Endothelial cell of umbilical vein (primary cell): ENCODE data around the gene METTL8. TPM values are rescaled to one million over a fixed set of nuclear protein-coding genes. Genes with fewer than 3 reads are reported as not detected.

Source experiments
- BruUV-seq: library from RNA; stranded (reverse); fragments of 400-500 nt; replicated peaks from 2 replicates; lab custom pipeline; 2021; lab: Mats Ljungman, UMichigan
- CTCF ChIA-PET: fragments of 300-600, 350-600 bp; sonication (Branson Sonifier 250); formaldehyde crosslinking; loops from one replicate; lab custom pipeline; 2021; ENCODE audit warnings: antibody characterized with exemption, inconsistent platforms; lab: Charles Lee
- POLR2A ChIA-PET: fragments of 300-600, 350-600 bp; sonication (Branson Sonifier 250); formaldehyde crosslinking; loops from one replicate; lab custom pipeline; 2021; ENCODE audit warnings: antibody characterized with exemption, inconsistent platforms; lab: Charles Lee
- DNase-seq: peaks from one replicate; pipeline ENCODE4 v3.0.0-alpha.2; 2011; ENCODE audit warnings: low read depth, low spot score
- FAIRE-seq: peaks from 2 replicates; lab custom pipeline; 2011; peaks lifted over from hg19 to GRCh38; lab: Jason Lieb, UNC
- H2AFZ ChIP-seq: 2 replicates; pipeline ENCODE4 v1.6.0; 2012; ENCODE audit warnings: low read depth, low read length, control low read depth, inconsistent platforms
- H3K27ac ChIP-seq: 2 replicates; pipeline ENCODE4 v1.5.1; 2011; ENCODE audit warnings: low read depth, mild to moderate bottlenecking, control low read depth, low read length, moderate library complexity; ENCODE audit not compliant: insufficient read depth
- H3K27me3 ChIP-seq, 2 experiments: 2 replicates each; pipeline versions ENCODE4 v1.6.0 to v1.6.1; 2011; ENCODE audit warnings: low read length in 2 of 2, mixed read lengths in 1 of 2; ENCODE audit not compliant: control insufficient read depth in 2 of 2, insufficient read depth in 2 of 2
- H3K36me3 ChIP-seq, 2 experiments: 2 replicates in 1 of 2; 3 replicates in 1 of 2; pipeline ENCODE4 v1.5.1; 2011; ENCODE audit warnings: low read length in 2 of 2, mild to moderate bottlenecking in 1 of 2, moderate library complexity in 1 of 2; ENCODE audit not compliant: control insufficient read depth in 2 of 2, insufficient read depth in 2 of 2; ENCODE audit errors: extremely low read depth in 1 of 2
- H3K4me1 ChIP-seq: 3 replicates; pipeline ENCODE4 v1.5.1; 2011; ENCODE audit warnings: mild to moderate bottlenecking, low read length; ENCODE audit not compliant: control insufficient read depth, insufficient read depth; ENCODE audit errors: extremely low read depth
- H3K4me2 ChIP-seq: 2 replicates; pipeline ENCODE4 v1.6.1; 2011; ENCODE audit warnings: low read length, control low read depth, mixed read lengths; ENCODE audit not compliant: insufficient read depth
- H3K4me3 ChIP-seq, 3 experiments: fragments of 200-600 bp in 1 of 3; sonication (generic), shearing (Covaris generic) in 1 of 3; replicated peaks in 1 of 3; 2 replicates each; pipeline ENCODE4 v1.5.1; 2011 to 2016; ENCODE audit warnings: control low read depth in 3 of 3, low read length in 3 of 3, mild to moderate bottlenecking in 2 of 3, inconsistent platforms in 1 of 3, low read depth in 1 of 3, moderate library complexity in 1 of 3; ENCODE audit not compliant: insufficient read depth in 1 of 3
- H3K79me2 ChIP-seq: 2 replicates; pipeline ENCODE4 v1.6.0; 2012; ENCODE audit warnings: low read length, inconsistent platforms; ENCODE audit not compliant: control insufficient read depth, insufficient read depth
- H3K9ac ChIP-seq: replicated peaks from 2 replicates; pipeline ENCODE3; 2011; ENCODE audit warnings: low read length, control low read depth; ENCODE audit not compliant: insufficient read depth; ENCODE audit errors: extremely low read depth
- H3K9me1 ChIP-seq: replicated peaks from 3 replicates; pipeline ENCODE4 v1.6.0; 2011; ENCODE audit warnings: mild to moderate bottlenecking, low read length; ENCODE audit not compliant: control insufficient read depth, insufficient read depth; ENCODE audit errors: extremely low read depth
- H3K9me3 ChIP-seq: replicated peaks from 2 replicates; pipeline ENCODE4 v1.5.1; 2012; ENCODE audit warnings: low read length, inconsistent platforms; ENCODE audit not compliant: control insufficient read depth, insufficient read depth
- H4K20me1 ChIP-seq: replicated peaks from 2 replicates; pipeline ENCODE3; 2011; ENCODE audit warnings: mild to moderate bottlenecking, low read length; ENCODE audit not compliant: control insufficient read depth, insufficient read depth; ENCODE audit errors: extremely low read depth
- EZH2 ChIP-seq: IDR thresholded peaks from 2 replicates; pipeline ENCODE4 v1.6.1; 2012; ENCODE audit warnings: borderline replicate concordance, low read depth, mild to moderate bottlenecking, moderate library complexity, low read length, inconsistent platforms; ENCODE audit not compliant: severe bottlenecking
- FOS ChIP-seq: IDR thresholded peaks from 2 replicates; pipeline ENCODE4 v1.6.1; 2011; ENCODE audit warnings: mild to moderate bottlenecking, low read length, moderate library complexity, borderline replicate concordance; ENCODE audit not compliant: insufficient read depth
- GATA2 ChIP-seq: IDR thresholded peaks from 2 replicates; pipeline ENCODE4 v1.7.0; 2011; ENCODE audit warnings: low read depth, mild to moderate bottlenecking, moderate library complexity, mixed read lengths, low read length; ENCODE audit not compliant: insufficient read length, insufficient read depth
- JUN ChIP-seq: IDR thresholded peaks from 2 replicates; pipeline ENCODE4 v1.6.1; 2011; ENCODE audit warnings: borderline replicate concordance, low read depth; ENCODE audit not compliant: insufficient read length, insufficient read depth
- MYC ChIP-seq: IDR thresholded peaks from one replicate; pipeline ENCODE4 v1.6.1; 2011; ENCODE audit warnings: mild to moderate bottlenecking, low read depth, low read length
- POLR2A ChIP-seq: IDR thresholded peaks from 2 replicates; pipeline ENCODE4 v1.6.1; 2012; ENCODE audit warnings: low read depth, mild to moderate bottlenecking, control low read depth, low read length
- POLR2AphosphoS5 ChIP-seq: IDR thresholded peaks from 2 replicates; pipeline ENCODE4 v1.6.1; 2012; ENCODE audit warnings: low read depth, mild to moderate bottlenecking, control low read depth, low read length, moderate library complexity; ENCODE audit not compliant: insufficient read depth
- dilution Hi-C: fragments of 300-500 bp; cut with MboI; formaldehyde crosslinking; loops from one replicate; pipeline ENCODE4 v1.15.0; 2019; ENCODE audit warnings: low sequenced_read_pairs; ENCODE audit not compliant: extremely low pct_ligation_motif_present
- intact Hi-C: fragments of 100-400 bp; cut with micrococcal nuclease; formaldehyde crosslinking; loops from one replicate; pipeline ENCODE4 v1.10.0; 2022
- polyA plus RNA-seq, 4 experiments: library from polyadenylated mRNA; depleted of rRNA in 3 of 4; stranded (reverse) in 3 of 4; unstranded in 1 of 4; fragments of >200 nt; gene quantifications; 2 replicates each; pipeline versions ENCODE4 v1.2.1 to v1.2.3, GENCODE V29; 2011 to 2012; ENCODE audit warnings: missing spikeins in 1 of 4
- total RNA-seq: library from RNA; stranded (reverse); gene quantifications from 2 replicates; pipeline ENCODE4 v1.2.3, GENCODE V29; 2021
- TF ChIP-seq, protein P1 (sequence below), 2 donors: IDR thresholded peaks; 1 replicate in 1 of 2; 2 replicates in 1 of 2; pipeline ENCODE4 v1.5.1; 2011; ENCODE audit warnings: low read length in 2 of 2, mild to moderate bottlenecking in 2 of 2, moderate library complexity in 2 of 2, control low read depth in 1 of 2, inconsistent platforms in 1 of 2, low read depth in 1 of 2; ENCODE audit not compliant: insufficient read depth in 1 of 2; ENCODE audit errors: extremely low read depth in 1 of 2
- TF ChIP-seq, protein P2 (sequence below): IDR thresholded peaks from 2 replicates; pipeline ENCODE4 v1.6.1; 2011; ENCODE audit not compliant: insufficient read depth, insufficient read length

METTL8 gene
- total and polyA plus RNA-seq, 2 donors (not counting 3 experiments of a cell fraction or from before 2014, with no cell fraction given) = 7.0 to 20.2 TPM

DNA sequence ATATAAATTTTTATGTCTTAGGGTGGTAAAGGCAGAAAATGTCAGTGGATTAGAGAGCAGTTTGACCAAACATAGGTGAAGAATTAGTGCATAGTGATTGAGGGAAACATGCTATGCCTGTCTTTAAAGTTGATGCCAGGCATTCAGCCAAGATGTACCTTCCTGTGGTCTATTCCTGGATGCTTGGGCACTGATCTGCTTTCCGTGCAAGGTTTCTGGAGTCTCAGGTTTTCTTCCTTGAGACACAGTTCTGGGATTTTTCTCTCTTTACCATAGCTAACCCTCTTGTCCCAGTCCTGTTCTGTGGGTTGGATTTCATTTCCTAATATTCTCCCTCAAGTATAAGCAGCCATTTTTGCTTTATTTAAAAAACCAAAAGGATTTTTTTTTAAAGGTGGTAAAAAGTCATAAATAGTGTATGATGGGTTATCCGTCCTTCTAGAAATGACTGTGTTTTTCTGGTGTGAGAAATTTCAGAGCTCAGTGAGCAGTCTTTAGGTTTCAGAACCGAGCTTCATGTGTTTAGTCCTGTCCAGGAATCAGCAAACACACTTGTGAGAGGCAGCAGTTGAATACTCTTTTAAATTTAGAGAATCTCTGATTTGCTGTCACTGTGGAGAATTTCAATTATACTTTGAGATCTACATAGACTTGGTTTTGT lies 45.5 kb upstream of the METTL8 start:
- no peaks in the 10 kb centered on the region for H3K9me3 ChIP-seq
- no TSS peak for BruUV-seq
- ChIA-PET POLR2A (no interaction called here), CTCF (interaction anchor here (1.3 kb wide), 1 partner anchor 12 kb away, joined by 3 read pairs; no protein-coding TSS in a partner anchor)
- peaks cover 2% of the 10 kb centered on the region for H3K9me1 ChIP-seq
- peak overlapping the region; percentile 81 for H3K4me2 ChIP-seq
- intact Hi-C loops (no loop called here), dilution Hi-C loops (no loop called here)
- no peak overlapping the region for H2AFZ ChIP-seq
- H3K9ac ChIP-seq = no peak overlapping the region
- H3K36me3 ChIP-seq = peaks cover 0 to 2% of the 10 kb centered on the region in 2 experiments
- peak; percentile 16 for DNase-seq
- H4K20me1 ChIP-seq = no peaks in the 10 kb centered on the region
- no peak overlapping the region for H3K27ac ChIP-seq
- peaks cover 19% of the 10 kb centered on the region for H3K4me1 ChIP-seq
- peak; percentile 50 for FAIRE-seq
- TF ChIP-seq EZH2 (no peak), POLR2A (no peak), MYC (no peak), FOS (no peak), POLR2AphosphoS5 (no peak), GATA2 (no peak), JUN (no peak)
- TF ChIP-seq, protein P1, sequence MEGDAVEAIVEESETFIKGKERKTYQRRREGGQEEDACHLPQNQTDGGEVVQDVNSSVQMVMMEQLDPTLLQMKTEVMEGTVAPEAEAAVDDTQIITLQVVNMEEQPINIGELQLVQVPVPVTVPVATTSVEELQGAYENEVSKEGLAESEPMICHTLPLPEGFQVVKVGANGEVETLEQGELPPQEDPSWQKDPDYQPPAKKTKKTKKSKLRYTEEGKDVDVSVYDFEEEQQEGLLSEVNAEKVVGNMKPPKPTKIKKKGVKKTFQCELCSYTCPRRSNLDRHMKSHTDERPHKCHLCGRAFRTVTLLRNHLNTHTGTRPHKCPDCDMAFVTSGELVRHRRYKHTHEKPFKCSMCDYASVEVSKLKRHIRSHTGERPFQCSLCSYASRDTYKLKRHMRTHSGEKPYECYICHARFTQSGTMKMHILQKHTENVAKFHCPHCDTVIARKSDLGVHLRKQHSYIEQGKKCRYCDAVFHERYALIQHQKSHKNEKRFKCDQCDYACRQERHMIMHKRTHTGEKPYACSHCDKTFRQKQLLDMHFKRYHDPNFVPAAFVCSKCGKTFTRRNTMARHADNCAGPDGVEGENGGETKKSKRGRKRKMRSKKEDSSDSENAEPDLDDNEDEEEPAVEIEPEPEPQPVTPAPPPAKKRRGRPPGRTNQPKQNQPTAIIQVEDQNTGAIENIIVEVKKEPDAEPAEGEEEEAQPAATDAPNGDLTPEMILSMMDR (IDR thresholded peaks at IDR 0.05; ENCODE audit: extremely low read depth in 1 of 2, insufficient read depth in 1 of 2, low read depth in 1 of 2, low read length in 2 of 2) = no peak
- TF ChIP-seq, protein P2, sequence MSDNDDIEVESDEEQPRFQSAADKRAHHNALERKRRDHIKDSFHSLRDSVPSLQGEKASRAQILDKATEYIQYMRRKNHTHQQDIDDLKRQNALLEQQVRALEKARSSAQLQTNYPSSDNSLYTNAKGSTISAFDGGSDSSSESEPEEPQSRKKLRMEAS = no peak
- H3K4me3 ChIP-seq = no peak overlapping the region
- H3K79me2 ChIP-seq = no peaks in the 10 kb centered on the region
- no peaks in the 10 kb centered on the region for H3K27me3 ChIP-seq
